HG02970 (cell line): ENCODE data around the gene MEIS2.
A peak's percentile ranks its signal among the peaks of the same experiment; 100 is the strongest.

Source experiments
- ATAC-seq: cut with Tn5 transposase; IDR thresholded peaks from one replicate; pipeline ENCODE4 v1.9.1; 2021; ENCODE audit warnings: mild to moderate bottlenecking, moderate library complexity, moderate number of reproducible peaks; ENCODE audit not compliant: unreplicated experiment, low FRiP score

Gene MEIS2

GRCh38 chr15:37100109-37100965 lies at the start of gene MEIS2:
MEIS2 (minus strand) TSS chr15:37100549; CDS start chr15:37099466, 1,083 bp downstream.
- ATAC-seq, result peak; percentile 30

- no peak for ATAC-seq
Measured at GRCh38 chr15:37149146-37149545, 48.8 kb upstream of the MEIS2 start.

- ATAC-seq, result no peak
Measured at GRCh38 chr15:37148714-37149113, 48.4 kb upstream of the MEIS2 start.

- no peak for ATAC-seq
Measured at GRCh38 chr15:37143351-37143750, 43.0 kb upstream of the MEIS2 start.

GRCh38 chr15:37142371-37142770 lies 42.0 kb upstream of the MEIS2 start:
- ATAC-seq, result no peak

GRCh38 chr15:37140531-37141058 lies 40.2 kb upstream of the MEIS2 start:
- ATAC-seq, result no peak

GRCh38 chr15:37138591-37139215 lies 38.4 kb upstream of the MEIS2 start:
- no peak for ATAC-seq

GRCh38 chr15:37137221-37137620 lies 36.9 kb upstream of the MEIS2 start:
- no peak for ATAC-seq

GRCh38 chr15:37136666-37137065 lies 36.3 kb upstream of the MEIS2 start:
- no peak for ATAC-seq

GRCh38 chr15:37135225-37135624 lies 34.9 kb upstream of the MEIS2 start:
- ATAC-seq, result no peak

- no peak for ATAC-seq
Measured at GRCh38 chr15:37134699-37135131, 34.4 kb upstream of the MEIS2 start.

GRCh38 chr15:37134244-37134643 lies 33.9 kb upstream of the MEIS2 start:
- ATAC-seq, result no peak

- no peak for ATAC-seq
Measured at GRCh38 chr15:37133602-37134001, 33.3 kb upstream of the MEIS2 start.

- ATAC-seq, result no peak
Measured at GRCh38 chr15:37132826-37133417, 32.6 kb upstream of the MEIS2 start.

GRCh38 chr15:37131621-37132020 lies 31.3 kb upstream of the MEIS2 start:
- ATAC-seq, result no peak

GRCh38 chr15:37130356-37130755 lies 30.0 kb upstream of the MEIS2 start:
- no peak for ATAC-seq

- no peak for ATAC-seq
Measured at GRCh38 chr15:37125143-37125542, 24.8 kb upstream of the MEIS2 start.

- no peak for ATAC-seq
Measured at GRCh38 chr15:37124331-37124730, 24.0 kb upstream of the MEIS2 start.

- ATAC-seq, result no peak
Measured at GRCh38 chr15:37122703-37123102, 22.4 kb upstream of the MEIS2 start.

GRCh38 chr15:37121492-37121891 lies 21.1 kb upstream of the MEIS2 start:
- ATAC-seq, result no peak

- ATAC-seq, result no peak
Measured at GRCh38 chr15:37117030-37117429, 16.7 kb upstream of the MEIS2 start.
